HG03342 (cell line): ENCODE measurements around the gene PDE6A.

ENCODE experiments used
- ATAC-seq: cut with Tn5 transposase; IDR thresholded peaks from one replicate; pipeline ENCODE4 v1.9.1; 2021; ENCODE audit warnings: mild to moderate bottlenecking, moderate library complexity; ENCODE audit not compliant: unreplicated experiment

The PDE6A gene

DNA sequence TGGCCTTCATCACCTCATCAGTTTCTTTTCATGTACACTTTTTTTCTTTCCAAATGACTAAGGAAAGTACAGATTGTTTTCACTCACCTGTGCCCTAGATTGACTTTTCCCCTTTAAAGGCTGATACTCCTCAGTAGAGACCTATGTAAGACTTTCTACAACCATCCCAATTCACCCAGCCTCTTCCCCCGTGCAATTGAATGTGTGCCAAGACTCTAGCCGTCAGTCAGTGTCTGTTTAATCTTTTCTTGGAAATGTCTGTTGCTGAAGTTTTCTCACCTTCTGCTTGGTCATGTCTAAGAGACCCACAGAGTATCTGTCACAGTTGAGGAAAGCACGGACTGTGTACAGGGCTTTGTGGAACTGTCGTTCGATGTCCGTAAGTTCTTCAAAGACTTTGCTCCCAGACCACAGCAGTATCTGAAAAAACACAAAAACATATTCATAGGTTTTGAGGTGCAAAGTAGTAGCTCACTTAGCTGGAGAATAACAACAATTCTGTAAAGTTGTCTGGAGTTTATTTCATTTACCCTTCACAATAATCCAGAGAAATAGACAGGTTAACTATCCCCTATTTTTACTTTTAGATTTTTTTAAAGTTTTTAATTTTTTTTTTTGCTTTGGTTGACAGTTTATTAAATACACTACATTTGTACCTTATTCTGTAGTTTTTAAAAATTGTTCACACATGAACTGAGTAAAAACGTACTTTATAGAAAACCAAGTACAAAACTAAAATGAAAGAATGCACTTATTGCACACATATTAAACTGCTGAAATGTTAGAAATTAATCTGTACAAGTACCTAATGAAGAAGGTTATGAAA, 13.6 kb downstream of the PDE6A start:
- no peak for ATAC-seq

DNA sequence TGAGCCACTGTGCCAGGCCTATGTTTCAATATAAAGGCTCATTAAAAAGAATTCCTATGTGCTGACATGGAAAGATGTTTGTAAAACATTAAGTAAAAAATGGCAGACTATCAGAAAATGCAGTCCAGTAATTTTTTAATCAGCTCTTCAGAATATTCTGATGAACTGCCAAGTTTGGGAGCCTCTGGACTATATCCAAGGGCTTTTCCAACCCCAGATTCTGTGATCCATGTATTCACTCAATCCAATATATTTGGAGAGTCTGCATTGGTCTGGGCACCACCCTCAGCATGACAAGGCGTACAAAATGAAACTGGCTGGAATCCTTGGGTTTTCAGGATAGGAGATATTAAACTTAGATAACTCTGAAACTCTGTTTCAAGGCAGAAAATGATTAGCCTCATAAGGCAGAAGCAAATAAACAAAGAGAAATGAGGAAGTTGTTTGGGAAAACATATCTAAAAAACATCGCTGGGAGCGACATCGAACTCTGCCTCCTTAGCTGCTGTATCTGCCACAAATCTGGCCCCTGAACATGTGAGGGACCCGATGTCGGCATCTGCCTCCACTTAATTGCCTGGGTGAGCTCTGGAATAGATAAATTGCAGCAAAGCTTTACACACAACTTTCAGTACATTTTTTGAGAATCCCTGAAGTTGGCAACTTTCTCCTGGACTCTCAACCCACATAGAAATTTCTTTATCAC, 14.4 kb downstream of the PDE6A start:
- no peak for ATAC-seq

DNA sequence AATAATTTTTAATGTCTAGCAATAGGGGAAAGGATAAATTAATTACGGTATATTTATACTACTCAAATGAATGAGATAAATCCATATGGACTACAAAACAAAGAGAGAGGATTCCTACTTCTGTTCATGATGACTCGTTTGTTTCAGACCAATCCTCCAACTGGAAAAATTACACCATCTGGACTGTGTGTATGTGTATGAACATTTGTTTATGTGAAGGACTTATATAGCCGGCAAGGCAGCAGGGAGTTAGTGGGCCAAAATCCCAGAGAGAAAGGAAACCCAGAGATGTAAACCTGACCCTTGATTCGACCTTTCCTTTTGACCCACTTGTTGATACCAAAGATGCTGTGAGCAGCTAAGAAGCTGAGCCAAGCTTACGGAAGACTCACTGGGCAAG, 20.1 kb downstream of the PDE6A start:
- no peak for ATAC-seq

DNA sequence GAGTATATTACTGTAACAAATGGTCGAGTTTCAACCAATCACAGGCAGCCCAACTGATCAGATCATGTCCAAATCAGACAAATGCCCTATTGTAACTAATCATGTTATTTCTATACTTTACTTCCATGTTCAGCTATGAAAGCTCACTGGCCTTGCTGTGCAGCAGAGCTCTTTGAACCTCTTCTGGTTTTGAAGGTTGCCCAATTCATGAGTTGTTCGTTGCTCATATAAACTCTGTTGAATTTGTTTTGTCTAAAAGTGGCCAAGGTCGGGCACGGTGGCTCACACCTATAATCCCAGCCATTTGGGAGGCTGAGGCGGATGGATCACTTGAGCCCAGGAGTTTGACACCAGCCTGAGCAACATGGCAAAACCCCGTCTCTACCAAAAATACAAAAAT, 21.6 kb downstream of the PDE6A start:
- ATAC-seq = no peak

DNA sequence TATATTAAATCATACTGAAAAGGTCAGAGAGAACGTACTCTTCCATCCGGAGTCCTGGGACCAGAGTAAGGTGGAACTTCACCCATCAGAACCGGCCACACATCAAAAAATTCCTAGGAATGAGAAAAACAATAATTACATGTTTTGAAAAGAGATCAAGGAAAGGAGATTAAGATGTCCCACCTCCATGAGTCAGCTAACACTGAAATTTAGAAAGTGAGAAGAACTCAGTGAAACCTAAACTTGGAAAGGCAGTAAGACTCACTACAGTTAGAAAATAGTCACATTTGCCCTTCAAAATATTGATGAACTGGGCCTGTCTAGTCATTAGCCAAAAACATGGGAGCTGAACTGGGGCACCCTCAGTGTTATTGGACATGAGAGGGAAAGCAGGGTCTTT, 23.0 kb downstream of the PDE6A start:
- ATAC-seq = no peak

DNA sequence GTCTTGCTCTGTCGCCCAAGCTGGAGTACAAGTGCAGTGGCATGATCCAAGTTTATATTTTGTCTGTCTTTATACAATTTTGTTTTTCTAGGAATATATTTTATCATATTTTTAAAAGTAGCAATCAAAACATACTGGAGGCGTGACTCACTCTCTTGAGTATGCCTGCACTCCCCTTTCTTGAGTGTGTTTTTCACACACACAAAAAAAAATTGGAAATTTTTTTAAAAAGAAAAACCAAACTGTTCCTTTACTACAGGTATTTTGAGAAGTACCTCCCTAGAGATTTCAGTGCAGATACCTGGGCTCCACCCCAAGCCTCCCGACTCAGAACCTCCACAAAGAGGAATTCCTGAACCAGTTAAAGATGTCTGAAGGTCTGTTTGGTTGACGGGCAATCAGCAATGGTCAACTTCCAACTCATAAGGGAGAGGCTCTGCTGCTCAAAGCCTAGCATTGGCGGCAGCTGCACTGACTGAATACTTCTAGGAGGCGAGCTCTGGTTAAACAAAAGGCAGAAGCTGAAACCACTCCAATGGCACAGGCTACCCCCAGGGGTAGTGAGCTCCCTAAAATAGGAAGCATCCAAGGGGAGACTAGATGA, 27.4 kb downstream of the PDE6A start:
- ATAC-seq = no peak

DNA sequence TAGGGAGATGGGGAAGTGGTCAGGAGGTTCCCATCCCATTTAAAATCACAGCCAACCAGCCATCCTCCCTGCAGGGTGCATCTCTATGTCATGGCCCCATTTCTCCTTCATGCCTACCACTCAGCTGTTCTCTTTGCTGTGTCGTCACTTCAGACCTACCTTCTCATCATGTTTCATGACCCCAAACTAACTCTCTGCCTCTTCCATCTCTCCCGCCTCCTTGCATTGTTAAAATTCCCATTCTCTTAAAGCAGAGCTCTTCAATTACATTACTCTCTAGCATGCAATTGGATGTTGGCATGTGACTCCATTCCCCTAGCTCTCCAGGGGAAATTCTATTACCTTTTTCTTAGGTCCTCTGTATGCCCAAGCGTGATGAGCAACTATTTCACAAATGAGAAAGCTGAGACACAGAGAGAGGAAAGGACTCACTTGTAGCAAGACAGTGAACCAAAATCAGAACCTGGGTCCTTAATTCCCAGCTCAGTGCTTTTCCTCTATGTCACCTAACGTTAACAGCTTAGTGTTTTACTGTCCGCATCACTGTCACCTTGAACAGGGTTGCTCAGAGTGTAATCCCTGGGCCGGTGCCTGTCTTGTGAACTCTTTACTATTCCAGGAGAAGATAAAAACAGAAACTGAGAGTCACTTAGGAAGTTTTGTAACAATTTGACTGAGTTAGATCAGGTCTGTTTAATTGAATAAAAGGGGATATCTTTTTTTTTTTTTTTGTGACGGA, 28.1 kb downstream of the PDE6A start:
- ATAC-seq = no peak

DNA sequence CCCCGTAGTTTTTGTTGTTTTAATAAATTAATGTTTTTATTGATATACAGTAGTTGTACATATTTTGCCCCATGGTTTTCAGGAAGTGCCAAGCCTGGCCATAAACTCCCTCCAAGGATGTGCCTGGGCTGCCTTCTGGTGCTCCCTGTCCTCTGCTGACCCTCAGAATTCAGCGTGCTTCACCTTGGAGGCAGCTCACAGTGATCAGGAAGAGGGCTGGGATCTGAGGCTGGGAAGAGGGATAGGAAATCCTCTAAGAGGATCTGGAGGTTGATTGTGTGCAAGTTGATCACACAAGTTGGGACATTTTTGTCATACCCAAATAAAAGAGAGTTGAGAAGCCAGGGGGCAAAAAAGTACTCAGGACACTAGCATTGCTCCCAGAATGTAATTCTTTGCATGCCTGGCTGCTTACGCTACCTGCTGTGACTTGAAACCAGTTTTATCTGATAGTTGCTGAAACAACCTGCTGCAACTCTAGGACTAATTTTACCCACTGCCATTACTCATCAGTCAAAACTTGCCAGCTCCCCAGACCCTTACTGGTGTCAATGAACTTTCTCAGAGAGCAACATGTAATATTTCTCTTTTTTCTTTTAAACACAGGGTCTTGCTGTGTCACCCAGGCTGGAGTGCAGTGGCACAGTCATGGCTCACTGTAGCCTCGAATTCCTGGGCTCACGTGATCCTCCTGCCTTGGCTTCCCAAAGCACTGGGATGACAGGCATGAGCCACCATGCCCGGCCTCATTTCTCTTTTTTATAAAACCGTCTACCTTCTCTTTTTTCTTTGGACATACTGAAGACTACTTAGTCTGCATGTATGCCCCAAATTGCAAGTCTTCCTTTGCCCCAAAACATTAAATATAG, 29.0 kb downstream of the PDE6A start:
- no peak for ATAC-seq

DNA sequence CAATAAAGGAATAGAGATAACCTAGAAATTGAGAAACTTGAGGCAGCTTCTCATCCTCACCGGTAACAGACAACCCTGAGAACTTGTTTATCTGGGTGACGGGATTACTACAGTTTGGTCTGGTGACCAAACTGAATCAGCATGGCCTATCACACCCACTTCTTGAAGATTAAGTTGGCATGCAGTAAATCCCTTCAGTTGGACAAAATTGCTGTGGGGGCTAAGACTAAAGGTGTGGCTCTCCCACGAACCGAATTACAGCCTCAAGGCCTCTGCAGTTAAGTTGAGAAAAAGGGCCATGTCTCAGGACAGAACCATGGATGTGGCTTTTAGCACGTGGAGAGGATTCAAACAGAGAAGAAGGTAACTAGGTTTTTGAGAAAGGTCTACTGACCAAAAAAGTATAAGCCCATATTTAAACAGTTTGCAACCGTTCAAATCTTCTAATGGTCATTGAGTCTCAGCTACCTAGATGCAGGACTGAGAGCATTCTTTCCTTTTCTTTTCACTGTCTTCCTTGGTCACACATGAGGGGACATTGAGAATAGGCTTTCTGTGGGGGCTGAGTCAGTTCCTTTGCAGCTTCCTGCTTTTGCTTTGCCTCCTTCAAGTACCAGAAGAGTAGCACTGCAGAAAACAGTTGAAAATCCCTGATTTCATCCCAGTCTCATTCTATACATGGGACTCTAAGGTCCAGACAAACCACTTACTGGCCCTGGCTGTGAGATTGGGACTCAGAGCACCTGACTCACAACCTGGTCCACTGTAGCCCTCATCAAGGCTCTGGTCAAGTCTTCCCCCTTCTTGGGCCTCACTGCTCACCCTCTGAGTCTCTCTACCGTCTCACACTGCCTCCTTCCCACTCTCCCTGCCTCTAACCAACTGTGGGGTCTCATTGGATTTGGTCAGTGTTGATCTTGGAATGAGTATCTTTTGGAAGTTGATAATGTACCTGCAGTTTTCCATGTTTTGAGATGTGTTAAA, 30.9 kb downstream of the PDE6A start:
- ATAC-seq = no peak

DNA sequence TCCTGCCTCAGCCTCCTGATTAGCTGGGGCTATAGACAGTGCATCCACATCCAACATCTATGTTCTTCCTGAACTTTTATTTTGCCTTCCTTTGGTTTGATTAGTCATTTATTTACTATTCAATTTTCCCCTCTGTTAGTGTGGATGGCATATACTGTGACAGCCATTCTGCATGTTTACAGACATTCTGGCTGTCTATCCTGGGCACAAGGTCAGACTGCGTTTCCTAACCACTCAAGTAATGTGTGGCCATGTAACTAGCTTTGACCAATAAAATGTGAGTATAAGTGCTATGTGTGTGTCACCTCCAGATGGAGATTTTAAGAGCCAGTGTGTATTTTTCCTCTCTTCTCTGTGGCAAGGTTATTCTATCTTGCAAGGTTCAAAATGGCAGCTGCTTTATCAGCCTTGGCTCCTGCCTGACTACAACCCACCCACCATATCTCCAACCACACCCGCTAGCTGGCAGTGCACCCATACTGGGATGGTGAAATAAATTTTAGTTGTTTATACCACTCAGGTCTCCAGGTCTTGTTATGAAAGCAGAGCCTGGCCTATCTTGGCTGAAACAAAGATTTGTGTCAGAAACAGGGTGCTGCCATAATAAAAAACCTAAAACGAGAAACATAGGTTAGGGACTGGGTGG, 32.2 kb downstream of the PDE6A start:
- ATAC-seq = no peak

DNA sequence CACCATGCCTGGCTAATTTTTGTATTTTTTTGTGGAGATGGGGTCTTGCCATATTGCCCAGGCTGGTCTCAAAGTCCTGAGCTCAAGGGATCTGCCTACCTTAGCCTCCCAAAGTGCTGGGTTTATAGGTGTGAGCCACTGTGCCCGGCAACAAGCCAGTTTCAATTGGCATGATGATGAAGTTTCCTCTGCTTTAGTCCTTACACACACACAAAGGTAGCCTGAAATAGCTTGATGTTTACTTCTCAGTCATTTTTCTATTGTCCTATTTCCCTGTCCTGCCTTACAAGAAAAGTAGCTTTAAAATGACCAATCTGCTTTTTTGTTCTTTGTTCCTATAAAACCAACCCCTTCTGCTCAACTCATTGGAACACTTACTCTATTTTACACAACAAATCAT, 33.6 kb downstream of the PDE6A start:
- no peak for ATAC-seq

DNA sequence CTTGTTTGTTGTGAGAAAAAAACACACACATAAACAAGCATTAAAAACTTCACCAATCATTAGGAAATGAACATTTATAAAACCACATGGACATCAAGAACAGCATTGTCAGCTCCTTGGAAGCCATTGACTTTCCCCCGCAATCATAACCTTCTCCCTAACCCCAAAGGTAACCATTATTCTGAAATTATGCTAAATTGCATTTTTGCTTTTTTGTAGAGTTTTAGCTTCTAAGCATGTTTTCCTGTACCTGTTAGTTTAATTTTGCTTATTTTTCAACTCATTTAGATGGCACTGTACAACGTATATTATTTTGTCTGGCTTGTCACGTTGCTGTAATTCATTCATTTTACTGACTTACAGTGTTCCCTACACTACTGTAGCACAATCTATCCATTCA, 36.8 kb downstream of the PDE6A start:
- ATAC-seq = no peak

DNA sequence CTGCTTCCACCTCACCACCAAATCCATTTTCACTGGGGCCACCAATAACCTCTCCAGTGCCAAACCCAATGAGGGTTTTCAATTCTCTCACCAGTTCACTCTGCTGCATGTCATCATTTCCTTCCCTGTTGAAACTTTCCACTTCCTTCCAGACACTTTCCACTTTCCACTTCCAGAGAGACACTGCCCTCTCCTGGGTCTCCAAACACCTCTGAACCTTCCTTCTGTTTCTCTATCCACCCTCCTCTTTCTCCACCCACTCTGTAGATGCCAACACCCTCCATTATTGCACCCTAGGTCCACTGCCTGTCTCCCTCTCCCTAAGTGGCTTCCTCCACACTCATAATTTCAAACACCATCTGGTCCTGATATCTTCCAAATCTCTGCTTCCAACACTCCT, 39.6 kb downstream of the PDE6A start:
- ATAC-seq = no peak

DNA sequence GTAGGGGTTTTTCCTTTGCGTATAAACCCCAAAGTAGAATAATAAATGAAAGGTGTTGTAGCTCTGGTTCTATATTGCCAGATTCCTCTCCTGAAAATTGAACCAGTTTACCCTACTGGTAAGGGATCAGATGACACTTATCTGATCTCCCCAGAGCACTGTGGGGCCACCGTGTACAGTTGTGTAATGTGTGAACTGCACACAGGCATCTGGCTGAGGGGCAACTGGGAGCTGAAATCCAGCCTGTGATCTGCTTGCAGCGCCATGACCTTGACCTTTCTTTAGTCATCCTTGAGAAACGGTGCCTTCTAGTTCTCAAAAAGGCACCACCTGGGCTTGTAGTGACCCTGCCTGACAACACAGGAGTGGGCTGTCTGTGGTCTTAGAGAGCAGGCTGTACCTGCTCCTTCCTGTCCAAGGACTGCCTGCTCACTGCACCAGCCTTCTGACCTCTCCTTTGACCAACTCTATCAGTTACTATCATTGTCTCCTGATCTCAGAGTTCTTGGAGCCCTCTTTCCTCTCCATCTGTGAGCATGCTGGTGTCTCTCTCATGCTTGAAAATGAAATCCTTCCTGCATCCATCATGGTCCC, 40.2 kb downstream of the PDE6A start:
- ATAC-seq = no peak

DNA sequence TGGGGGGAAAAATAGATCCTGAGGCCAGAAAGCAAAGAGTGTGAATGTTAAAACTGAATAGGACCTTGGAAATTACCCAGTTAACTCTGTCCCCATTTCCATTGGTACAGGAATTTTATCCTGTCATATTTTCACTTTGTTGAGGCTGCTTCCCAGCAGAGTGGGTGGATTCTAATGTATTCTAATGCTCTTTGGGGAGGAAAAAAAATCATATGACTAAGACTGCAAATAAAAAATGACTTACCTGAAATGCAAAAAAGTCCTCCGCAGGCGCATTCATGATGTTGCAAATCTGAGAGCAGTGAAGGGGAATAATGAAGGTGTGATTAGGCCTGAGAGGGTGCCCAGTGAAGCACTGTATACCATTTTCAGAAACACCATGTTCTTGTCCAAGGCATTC, 41.2 kb downstream of the PDE6A start:
- no peak for ATAC-seq

DNA sequence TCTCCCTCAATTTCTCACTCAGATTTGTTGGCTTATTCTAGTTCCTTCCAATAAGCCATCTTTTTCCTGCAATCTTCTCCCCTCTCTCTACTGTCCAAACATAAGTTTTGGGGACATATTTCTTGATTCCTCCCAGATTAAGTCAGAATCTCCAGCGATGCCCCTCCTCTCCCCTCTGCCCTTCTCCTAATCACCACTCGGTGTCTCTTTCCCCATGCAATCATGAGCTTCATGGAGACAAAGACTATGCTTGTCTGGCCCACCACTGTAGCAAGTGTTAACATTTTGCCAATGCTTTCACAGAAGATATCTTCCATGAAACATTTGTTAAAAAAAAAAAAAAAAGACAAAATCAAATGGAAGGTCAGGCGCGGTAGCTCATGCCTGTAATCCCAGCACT, 42.4 kb downstream of the PDE6A start:
- ATAC-seq = no peak

DNA sequence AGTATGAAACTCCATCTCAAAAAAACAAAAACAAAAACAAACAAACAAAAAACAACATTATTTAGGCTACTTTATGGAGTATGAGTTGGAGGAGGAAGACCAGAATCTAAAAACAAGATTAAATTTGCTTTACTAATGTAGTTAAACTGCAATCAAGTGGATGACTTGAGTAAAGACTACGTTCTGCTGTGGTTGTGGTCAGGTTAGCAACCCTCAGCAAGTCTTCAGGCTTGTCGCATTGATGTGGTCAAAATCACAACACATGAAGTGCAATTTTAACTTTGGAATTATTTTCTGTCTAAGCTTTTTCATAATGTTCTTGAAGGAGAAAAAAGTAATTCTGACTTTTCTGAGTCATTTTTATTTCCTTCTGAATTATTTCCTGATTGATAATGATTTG, 43.1 kb downstream of the PDE6A start:
- ATAC-seq = no peak

DNA sequence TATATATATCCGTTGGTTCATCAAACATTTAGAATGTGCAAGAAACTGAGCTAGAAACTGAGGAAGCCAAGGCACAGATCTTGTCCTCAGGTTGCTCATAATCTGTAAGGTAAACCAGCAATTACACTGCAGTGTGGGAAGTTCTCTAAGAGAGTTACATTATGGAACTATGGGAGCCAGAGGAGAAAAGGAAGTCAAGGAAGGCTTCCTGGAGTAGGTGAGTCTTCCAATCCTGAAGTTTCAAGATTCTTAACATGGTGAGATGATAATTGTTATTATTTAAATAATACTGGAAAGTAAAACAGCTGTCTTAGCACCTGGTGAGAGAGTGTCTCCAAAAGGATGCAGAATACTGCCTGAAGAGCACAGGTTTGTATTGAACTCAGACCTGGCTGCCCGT, 44.2 kb downstream of the PDE6A start:
- no peak for ATAC-seq
